CD4-positive, alpha-beta memory T cell (primary cell): ENCODE measurements around the gene ACOT12. TPM values are rescaled to one million over a fixed set of nuclear protein-coding genes. Genes with fewer than 3 reads are reported as not detected.
A peak's percentile ranks its signal among the peaks of the same experiment; 100 is the strongest.

Experiments used
- CTCF ChIA-PET: fragments of 350-600 bp; sonication (Branson Sonifier 250); formaldehyde crosslinking; loops from one replicate; lab custom pipeline; 2021; ENCODE audit warnings: inconsistent platforms; ENCODE audit not compliant: partially characterized antibody; lab: Charles Lee
- POLR2A ChIA-PET: fragments of 350-600 bp; sonication (Branson Sonifier 250); formaldehyde crosslinking; loops from one replicate; lab custom pipeline; 2021; ENCODE audit not compliant: partially characterized antibody; lab: Charles Lee
- DNase-seq, 5 donors: peaks; one replicate each; pipeline versions ENCODE4 v3.0.0 to v3.0.0-alpha.2; 2020 to 2022; ENCODE audit warnings: mixed read lengths in 1 of 5
- H3K27ac ChIP-seq: one replicate; pipeline ENCODE4 v1.7.0; 2013; ENCODE audit warnings: low read depth, low read length
- H3K27me3 ChIP-seq: 2 replicates; pipeline ENCODE4 v1.7.0; 2013; ENCODE audit warnings: mild to moderate bottlenecking, low read length, moderate library complexity; ENCODE audit not compliant: insufficient read depth
- H3K36me3 ChIP-seq: 2 replicates; pipeline ENCODE4 v1.7.0; 2013; ENCODE audit warnings: mild to moderate bottlenecking, low read length, moderate library complexity; ENCODE audit not compliant: insufficient read depth
- H3K4me1 ChIP-seq: 2 replicates; pipeline ENCODE4 v1.7.0; 2013; ENCODE audit warnings: mild to moderate bottlenecking, low read length, moderate library complexity; ENCODE audit not compliant: insufficient read depth
- H3K4me3 ChIP-seq, 2 donors: one replicate each; pipeline ENCODE4 v1.7.0; 2013; ENCODE audit warnings: low read length in 2 of 2, mild to moderate bottlenecking in 1 of 2
- H3K9me3 ChIP-seq, 2 donors: one replicate each; pipeline ENCODE4 v1.7.0; 2013; ENCODE audit warnings: low read length in 2 of 2, control low read depth in 1 of 2; ENCODE audit not compliant: control insufficient read depth in 1 of 2
- H3K27ac Mint-ChIP-seq, 7 donors: one replicate each; pipeline ENCODE4 v1.8.0; 2020 to 2021; ENCODE audit warnings: mixed read lengths in 7 of 7, mild to moderate bottlenecking in 6 of 7, inconsistent platforms in 3 of 7, moderate library complexity in 3 of 7
- H3K27me3 Mint-ChIP-seq, 2 donors: one replicate each; pipeline ENCODE4 v1.8.0; 2020 to 2021; ENCODE audit warnings: mixed read lengths in 2 of 2
- H3K36me3 Mint-ChIP-seq, 2 donors: one replicate each; pipeline ENCODE4 v1.8.0; 2020 to 2021; ENCODE audit warnings: mixed read lengths in 2 of 2, inconsistent platforms in 1 of 2, mild to moderate bottlenecking in 1 of 2
- H3K4me1 Mint-ChIP-seq, 4 donors: one replicate each; pipeline ENCODE4 v1.8.0; 2020 to 2021; ENCODE audit warnings: mixed read lengths in 4 of 4, mild to moderate bottlenecking in 1 of 4
- H3K4me3 Mint-ChIP-seq, 8 donors: one replicate each; pipeline ENCODE4 v1.8.0; 2020 to 2021; ENCODE audit warnings: mixed read lengths in 8 of 8, mild to moderate bottlenecking in 7 of 8, moderate library complexity in 6 of 8, inconsistent platforms in 3 of 8
- H3K9me3 Mint-ChIP-seq, 8 donors: one replicate each; pipeline ENCODE4 v1.8.0; 2020 to 2021; ENCODE audit warnings: mixed read lengths in 8 of 8, mild to moderate bottlenecking in 5 of 8, inconsistent platforms in 3 of 8, moderate library complexity in 1 of 8
- intact Hi-C: fragments of 100-400 bp; cut with micrococcal nuclease; formaldehyde crosslinking; loops from one replicate; pipeline ENCODE4 v1.15.1; 2023
- polyA plus RNA-seq, 2 donors: library from polyadenylated mRNA; unstranded; fragments of 300-500 nt; fragmentation: Illumina TruSeq; gene quantifications; one replicate each; pipeline ENCODE4 v1.2.3, GENCODE V29; 2021
- total RNA-seq, 2 experiments: library from RNA; stranded (reverse); gene quantifications; one replicate each; pipeline ENCODE4 v1.2.3, GENCODE V29; 2021

The ACOT12 gene
- total and polyA plus RNA-seq, 4 experiments from 2014 or later = 0.41 TPM; not detected in 3

DNA sequence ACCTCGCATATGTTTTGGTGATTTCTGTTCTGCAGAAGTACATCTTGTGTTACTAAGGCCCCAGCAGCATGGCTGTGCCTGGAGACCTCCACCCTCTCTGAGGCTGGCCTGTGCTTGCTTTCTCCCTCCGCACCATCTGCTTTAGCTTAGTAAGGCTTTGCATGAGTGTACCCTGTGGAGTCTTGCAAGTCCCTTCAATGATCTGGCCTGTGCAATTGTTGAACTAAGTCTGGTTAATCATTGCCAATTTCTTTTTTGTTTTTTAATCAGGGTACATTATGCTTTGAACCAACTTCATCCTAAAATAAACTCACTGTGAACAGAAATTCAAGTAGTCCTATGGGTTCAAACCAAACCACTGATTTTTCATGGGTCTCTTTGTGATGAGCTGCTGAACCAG is 32.3 kb downstream of the ACOT12 start:
- ChIA-PET CTCF (no interaction called here), POLR2A (no interaction called here)
- Histone ChIP-seq H3K36me3 (no peaks in the 10 kb centered on the region), H3K9me3 (no peaks in the 10 kb centered on the region), H3K4me1 (no peaks in the 10 kb centered on the region), H3K27ac (no peak overlapping the region), H3K4me3 (no peak overlapping the region), H3K27me3 (no peaks in the 10 kb centered on the region)
- intact Hi-C loops = no loop called here
- H3K27me3 Mint-ChIP-seq = peaks cover 4 to 6% of the 10 kb centered on the region in 2 donors
- no peak for DNase-seq
- H3K4me1 Mint-ChIP-seq = peaks cover 0 to 4% (median 0%) of the 10 kb centered on the region in 4 donors
- H3K27ac Mint-ChIP-seq = no peak overlapping the region
- H3K4me3 Mint-ChIP-seq = no peak overlapping the region
- peaks cover 0 to 2% (median 0%) of the 10 kb centered on the region in 8 donors for H3K9me3 Mint-ChIP-seq
- H3K36me3 Mint-ChIP-seq = no peaks in the 10 kb centered on the region

DNA sequence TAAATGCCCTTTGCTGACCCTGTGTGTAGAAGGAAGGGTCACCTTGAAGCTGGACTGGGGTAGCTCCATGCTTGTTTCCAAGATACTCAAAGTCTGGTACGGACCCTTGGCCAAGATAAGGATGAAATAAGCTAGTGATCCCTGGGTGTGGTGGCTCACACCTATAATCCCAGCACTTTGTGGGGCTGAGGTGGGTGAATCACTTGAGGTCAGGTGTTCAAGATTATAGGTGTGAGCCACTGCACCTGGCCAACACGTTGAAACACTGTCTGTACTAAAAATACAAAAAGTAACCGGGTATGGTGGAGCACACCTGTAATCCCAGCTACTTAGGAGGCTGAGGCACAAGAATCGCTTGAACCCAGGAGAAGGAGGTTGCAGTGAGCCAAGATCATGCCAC is 33.3 kb downstream of the ACOT12 start:
- Mint-ChIP-seq H3K9me3 (peaks cover 0 to 2% (median 0%) of the 10 kb centered on the region in 8 donors), H3K27ac (no peak overlapping the region), H3K27me3 (peaks cover 4 to 6% of the 10 kb centered on the region in 2 donors), H3K4me3 (no peak overlapping the region), H3K36me3 (no peaks in the 10 kb centered on the region), H3K4me1 (peaks cover 0 to 4% (median 0%) of the 10 kb centered on the region in 4 donors)
- DNase-seq = no peak
- H3K4me1 ChIP-seq = no peaks in the 10 kb centered on the region
- intact Hi-C loops = no loop called here
- no peak overlapping the region for H3K4me3 ChIP-seq
- H3K27ac ChIP-seq = no peak overlapping the region
- no peaks in the 10 kb centered on the region for H3K27me3 ChIP-seq
- H3K36me3 ChIP-seq = no peaks in the 10 kb centered on the region
- CTCF ChIA-PET = interaction anchor here (0.7 kb wide), 1 partner anchor 807 kb away, joined by 4 read pairs; no protein-coding TSS in a partner anchor
- no peaks in the 10 kb centered on the region for H3K9me3 ChIP-seq
- POLR2A ChIA-PET = no interaction called here

DNA sequence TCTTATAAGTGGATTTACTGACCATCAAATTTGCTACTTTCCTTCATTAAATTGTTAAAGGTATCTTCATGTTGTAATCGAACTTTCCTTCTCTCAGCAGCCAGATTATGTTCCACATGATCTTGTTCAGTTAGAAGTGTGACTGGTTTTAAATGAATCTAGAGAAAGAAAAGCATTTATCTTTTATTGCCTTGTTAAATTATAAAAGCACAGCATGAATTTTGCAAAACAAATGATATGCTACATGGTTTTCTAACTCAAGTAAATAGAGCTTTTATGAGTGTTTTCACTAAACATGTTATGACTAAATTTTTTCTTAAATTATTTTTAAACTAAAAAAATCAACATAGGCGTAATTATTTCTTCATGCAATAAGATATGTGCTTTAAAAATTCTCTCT is 34.1 kb downstream of the ACOT12 start:
- no peaks in the 10 kb centered on the region for H3K4me1 ChIP-seq
- H3K9me3 ChIP-seq = no peaks in the 10 kb centered on the region
- ChIA-PET POLR2A (no interaction called here), CTCF (no interaction called here)
- H3K27me3 ChIP-seq = no peaks in the 10 kb centered on the region
- Mint-ChIP-seq H3K36me3 (no peaks in the 10 kb centered on the region), H3K27me3 (peaks cover 4 to 6% of the 10 kb centered on the region in 2 donors), H3K9me3 (peaks cover 0 to 2% (median 0%) of the 10 kb centered on the region in 8 donors), H3K4me1 (peaks cover 0 to 4% (median 0%) of the 10 kb centered on the region in 4 donors), H3K27ac (no peak overlapping the region), H3K4me3 (no peak overlapping the region)
- no peaks in the 10 kb centered on the region for H3K36me3 ChIP-seq
- H3K27ac ChIP-seq = no peak overlapping the region
- H3K4me3 ChIP-seq = no peak overlapping the region
- DNase-seq = no peak
- intact Hi-C loops = no loop called here

DNA sequence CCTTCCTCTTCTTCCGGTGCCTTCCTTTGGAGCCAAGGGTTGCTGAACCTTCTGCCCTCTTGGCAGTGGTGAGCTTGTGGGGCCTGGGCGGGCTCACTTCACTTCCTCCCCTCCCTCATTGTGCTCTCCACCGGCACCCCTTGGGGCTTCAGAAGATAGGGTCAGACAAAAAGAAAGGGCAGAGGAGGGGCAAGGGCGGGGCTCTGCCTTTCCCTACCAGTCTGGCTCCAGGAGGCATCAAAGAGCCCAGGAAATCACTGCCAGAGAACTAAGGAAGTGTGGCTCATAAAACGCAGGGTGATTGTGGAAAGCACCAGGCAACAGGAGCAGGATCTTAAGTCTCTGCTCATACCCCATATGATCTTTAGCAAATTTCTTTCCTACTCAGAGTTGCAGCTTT is 34.8 kb downstream of the ACOT12 start:
- intact Hi-C loops = no loop called here
- DNase-seq = no peak
- POLR2A ChIA-PET = no interaction called here
- Mint-ChIP-seq H3K9me3 (peaks cover 0 to 2% (median 0%) of the 10 kb centered on the region in 8 donors), H3K27me3 (peaks cover 4 to 6% of the 10 kb centered on the region in 2 donors), H3K27ac (peak overlapping the region in 1 of 7 donors; percentile 65), H3K36me3 (no peaks in the 10 kb centered on the region), H3K4me1 (peaks cover 0 to 4% (median 0%) of the 10 kb centered on the region in 4 donors), H3K4me3 (no peak overlapping the region)
- CTCF ChIA-PET = no interaction called here
- Histone ChIP-seq H3K4me1 (no peaks in the 10 kb centered on the region), H3K27me3 (no peaks in the 10 kb centered on the region), H3K36me3 (no peaks in the 10 kb centered on the region), H3K9me3 (no peaks in the 10 kb centered on the region), H3K4me3 (no peak overlapping the region), H3K27ac (no peak overlapping the region)

DNA sequence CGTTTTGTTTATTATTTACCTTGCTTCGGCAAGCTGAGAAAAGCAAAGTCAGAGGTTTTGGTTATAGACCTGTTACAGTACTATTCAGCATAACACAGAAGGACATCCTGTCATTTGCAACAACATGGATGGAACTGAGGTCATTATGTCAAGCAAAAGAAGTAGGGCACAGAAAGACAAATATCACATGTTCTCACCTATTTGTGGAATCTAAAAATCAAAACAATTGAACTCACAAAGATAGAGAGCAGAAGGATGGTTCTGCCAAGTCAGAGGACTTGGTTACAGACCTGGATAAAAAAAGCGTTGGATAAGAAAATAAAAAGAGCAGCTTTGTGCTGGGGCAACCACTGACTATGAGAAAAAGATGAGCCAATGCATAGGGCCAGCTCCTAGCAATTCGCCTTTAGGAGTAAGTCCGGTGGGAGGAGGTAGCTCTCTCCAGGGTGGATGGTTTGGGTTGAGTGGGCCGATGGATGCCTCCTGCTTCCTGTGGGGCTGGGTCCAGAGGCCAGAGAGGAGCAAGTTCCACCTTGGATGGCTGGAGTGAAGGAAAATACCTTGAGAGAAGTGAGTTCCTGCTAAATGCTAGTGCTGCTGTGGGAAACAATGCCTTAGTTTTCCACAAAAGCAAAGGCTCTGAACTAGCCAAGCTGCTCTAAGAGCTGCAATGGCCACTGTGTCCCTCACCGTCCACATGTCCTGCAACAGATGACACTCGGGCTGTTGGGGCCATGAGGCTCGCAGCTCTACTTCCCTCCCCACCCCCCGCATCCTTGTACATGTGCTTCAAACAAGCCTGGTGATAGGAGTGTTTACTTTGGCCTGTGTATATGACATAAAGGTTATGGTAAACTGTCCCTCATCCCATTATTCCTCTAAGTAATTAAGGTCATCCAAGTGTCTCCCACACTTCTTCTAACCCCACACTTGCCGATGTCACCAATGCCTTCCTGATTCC is 38.4 kb downstream of the ACOT12 start:
- Mint-ChIP-seq H3K36me3 (no peaks in the 10 kb centered on the region), H3K27me3 (peaks cover 2 to 9% of the 10 kb centered on the region in 2 donors), H3K9me3 (peaks cover 0 to 2% (median 0%) of the 10 kb centered on the region in 8 donors), H3K4me3 (no peak overlapping the region), H3K27ac (no peak overlapping the region), H3K4me1 (peaks cover 0 to 4% (median 0%) of the 10 kb centered on the region in 4 donors)
- CTCF ChIA-PET = no interaction called here
- H3K27me3 ChIP-seq = no peaks in the 10 kb centered on the region
- no peak for DNase-seq
- H3K9me3 ChIP-seq = no peaks in the 10 kb centered on the region
- intact Hi-C loops = no loop called here
- no peaks in the 10 kb centered on the region for H3K4me1 ChIP-seq
- H3K4me3 ChIP-seq = no peak overlapping the region
- H3K36me3 ChIP-seq = no peaks in the 10 kb centered on the region
- POLR2A ChIA-PET = no interaction called here
- no peak overlapping the region for H3K27ac ChIP-seq

DNA sequence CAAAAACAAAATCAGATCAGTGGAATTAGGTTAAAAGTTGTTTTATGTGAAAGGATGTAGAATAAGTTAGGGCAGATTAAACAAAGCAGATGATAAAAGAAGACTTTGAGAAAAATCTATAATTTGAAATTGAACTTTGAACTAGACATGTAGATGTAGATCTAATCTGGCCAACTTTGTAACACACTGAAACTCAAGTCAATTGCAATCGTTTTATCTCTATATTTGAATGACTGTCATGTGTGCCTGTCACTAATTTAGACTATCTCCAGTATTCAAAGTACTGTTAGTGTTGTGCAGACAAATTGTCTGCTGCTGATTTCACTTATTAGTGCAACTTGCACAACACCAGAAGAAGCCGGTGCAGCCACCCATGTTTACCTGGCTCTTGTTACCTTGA is 39.8 kb downstream of the ACOT12 start:
- H3K36me3 Mint-ChIP-seq = no peaks in the 10 kb centered on the region
- no peak for DNase-seq
- Histone ChIP-seq H3K27ac (no peak overlapping the region), H3K4me1 (no peaks in the 10 kb centered on the region), H3K4me3 (no peak overlapping the region), H3K9me3 (no peaks in the 10 kb centered on the region), H3K27me3 (no peaks in the 10 kb centered on the region), H3K36me3 (no peaks in the 10 kb centered on the region)
- H3K27me3 Mint-ChIP-seq = peaks cover 2 to 6% of the 10 kb centered on the region in 2 donors
- CTCF ChIA-PET = no interaction called here
- intact Hi-C loops = no loop called here
- peaks cover 0 to 2% (median 0%) of the 10 kb centered on the region in 8 donors for H3K9me3 Mint-ChIP-seq
- H3K4me1 Mint-ChIP-seq = peaks cover 0 to 4% (median 0%) of the 10 kb centered on the region in 4 donors
- no peak overlapping the region for H3K27ac Mint-ChIP-seq
- no peak overlapping the region for H3K4me3 Mint-ChIP-seq
- POLR2A ChIA-PET = no interaction called here

DNA sequence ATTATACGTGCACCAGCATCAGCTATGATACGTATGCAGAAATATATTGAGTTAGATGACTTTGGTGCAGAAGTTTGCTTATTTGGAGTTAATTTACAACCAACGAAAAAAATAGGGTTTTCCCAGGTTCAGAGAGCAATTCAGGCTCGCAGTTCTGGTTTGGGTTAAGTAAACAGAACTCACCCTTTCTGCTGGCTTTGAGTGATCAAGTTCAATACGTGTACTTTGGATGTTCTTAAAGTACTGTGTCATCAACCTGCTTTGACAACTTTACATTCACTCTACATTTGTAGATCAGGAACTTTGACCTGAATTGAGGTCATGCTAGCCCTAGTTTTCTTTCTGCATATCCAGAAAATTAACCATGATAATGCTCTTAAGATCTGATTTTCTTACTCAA is 40.7 kb downstream of the ACOT12 start:
- Histone ChIP-seq H3K9me3 (no peaks in the 10 kb centered on the region), H3K27ac (no peak overlapping the region), H3K4me1 (no peaks in the 10 kb centered on the region), H3K36me3 (no peaks in the 10 kb centered on the region), H3K4me3 (no peak overlapping the region), H3K27me3 (no peaks in the 10 kb centered on the region)
- H3K4me1 Mint-ChIP-seq = no peaks in the 10 kb centered on the region
- DNase-seq = no peak
- ChIA-PET CTCF (no interaction called here), POLR2A (no interaction called here)
- H3K27ac Mint-ChIP-seq = no peak overlapping the region
- intact Hi-C loops = no loop called here
- no peaks in the 10 kb centered on the region for H3K9me3 Mint-ChIP-seq
- no peak overlapping the region for H3K4me3 Mint-ChIP-seq
- no peaks in the 10 kb centered on the region for H3K36me3 Mint-ChIP-seq
- H3K27me3 Mint-ChIP-seq = peaks cover 0 to 3% of the 10 kb centered on the region in 2 donors
